Loucy (cell line): ENCODE measurements around the gene DCAF12L2.

ENCODE experiments used
- CTCF ChIP-seq: fragments of 200-600 bp; sonication (generic); conservative IDR thresholded peaks from 2 replicates; pipeline ENCODE4 v1.5.1; 2014; ENCODE audit warnings: mild to moderate bottlenecking, antibody characterized with exemption, low read length
- EZH2phosphoT487 ChIP-seq: fragments of 200-600 bp; IDR thresholded peaks from 2 replicates; pipeline ENCODE4 v1.6.1; 2018; ENCODE audit warnings: antibody characterized with exemption, mild to moderate bottlenecking, moderate library complexity, borderline replicate concordance

- TF ChIP-seq CTCF (no peak), EZH2phosphoT487 (no peak)
Measured at GRCh38 chrX:126167560-126167959, 1.5 kb upstream of the DCAF12L2 start.
